ENCODE measurements around the gene KRTAP2-2.
"Not testable (repeated sequence)": the region's sequence is repeated elsewhere in the genome, so short reads cannot be mapped to it uniquely, and the experiment has no call there.

DNA sequence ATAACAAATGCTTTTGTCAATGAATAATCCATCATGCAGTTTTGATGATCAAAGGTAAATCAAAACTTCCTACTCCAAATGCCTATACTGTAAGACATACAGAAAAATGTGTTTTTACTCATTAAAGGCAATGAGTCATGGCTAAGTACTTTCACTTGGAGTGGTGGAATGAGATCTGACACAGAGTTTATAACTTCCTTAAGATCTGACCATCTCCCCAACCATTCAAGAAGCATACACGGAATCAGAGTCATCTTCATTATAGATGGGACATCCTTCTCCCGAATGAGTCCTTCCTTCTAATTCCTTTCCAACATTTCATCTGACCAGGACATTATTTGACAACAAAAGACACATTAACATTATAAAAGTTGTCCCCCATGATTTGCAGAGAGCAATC lies 28.4 kb upstream of the KRTAP2-2 start:
- TF ChIP-seq EP300, POLR2A (IDR thresholded peaks at IDR 0.05): not testable (repeated sequence)
- TF ChIP-seq, protein P1, sequence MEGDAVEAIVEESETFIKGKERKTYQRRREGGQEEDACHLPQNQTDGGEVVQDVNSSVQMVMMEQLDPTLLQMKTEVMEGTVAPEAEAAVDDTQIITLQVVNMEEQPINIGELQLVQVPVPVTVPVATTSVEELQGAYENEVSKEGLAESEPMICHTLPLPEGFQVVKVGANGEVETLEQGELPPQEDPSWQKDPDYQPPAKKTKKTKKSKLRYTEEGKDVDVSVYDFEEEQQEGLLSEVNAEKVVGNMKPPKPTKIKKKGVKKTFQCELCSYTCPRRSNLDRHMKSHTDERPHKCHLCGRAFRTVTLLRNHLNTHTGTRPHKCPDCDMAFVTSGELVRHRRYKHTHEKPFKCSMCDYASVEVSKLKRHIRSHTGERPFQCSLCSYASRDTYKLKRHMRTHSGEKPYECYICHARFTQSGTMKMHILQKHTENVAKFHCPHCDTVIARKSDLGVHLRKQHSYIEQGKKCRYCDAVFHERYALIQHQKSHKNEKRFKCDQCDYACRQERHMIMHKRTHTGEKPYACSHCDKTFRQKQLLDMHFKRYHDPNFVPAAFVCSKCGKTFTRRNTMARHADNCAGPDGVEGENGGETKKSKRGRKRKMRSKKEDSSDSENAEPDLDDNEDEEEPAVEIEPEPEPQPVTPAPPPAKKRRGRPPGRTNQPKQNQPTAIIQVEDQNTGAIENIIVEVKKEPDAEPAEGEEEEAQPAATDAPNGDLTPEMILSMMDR (IDR thresholded peaks at IDR 0.05) = not testable (repeated sequence)

Data from stomach (tissue), 4 donors.